ENCODE data around the gene CYB5R3. TPM values are rescaled to one million over a fixed set of nuclear protein-coding genes. Genes with fewer than 3 reads are reported as not detected.
"Not testable (repeated sequence)": the region's sequence is repeated elsewhere in the genome, so short reads cannot be mapped to it uniquely, and the experiment has no call there.

CYB5R3 gene
- total RNA-seq, 1 donor from 2014 or later, result 11.8 TPM

- DNase-seq (ENCODE audit: low spot score in 2 of 2), result no peak
- FAIRE-seq, result no peak
These were observed 71.5 kb downstream of the CYB5R3 start for GRCh38 chr22:42577623-42578240.

DNA sequence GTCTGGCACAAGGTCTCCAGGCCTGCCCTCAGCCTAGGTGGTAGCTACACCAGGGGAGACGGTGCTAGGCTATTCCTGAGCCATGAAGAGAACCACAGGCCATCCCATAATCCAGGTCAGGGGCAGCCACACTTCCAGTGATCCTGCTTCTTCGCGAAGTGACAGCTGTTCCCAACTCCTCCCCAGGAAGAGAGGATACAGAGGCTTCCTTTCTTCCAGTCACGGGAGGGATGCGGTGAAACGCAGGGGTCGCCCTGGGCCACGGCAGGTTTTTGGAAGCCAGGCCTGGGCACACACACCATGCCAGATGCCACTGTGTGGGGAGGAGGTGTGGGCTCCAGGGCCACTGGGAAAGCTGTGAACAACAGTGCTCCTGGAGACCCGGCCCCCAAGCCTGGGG is 72.1 kb downstream of the CYB5R3 start:
- FAIRE-seq; DNase-seq (ENCODE audit: low spot score in 2 of 2): not testable (repeated sequence)

- DNase-seq (ENCODE audit: low spot score in 2 of 2); FAIRE-seq: not testable (repeated sequence)
These were observed 73.1 kb downstream of the CYB5R3 start for GRCh38 chr22:42575996-42576574.

DNA sequence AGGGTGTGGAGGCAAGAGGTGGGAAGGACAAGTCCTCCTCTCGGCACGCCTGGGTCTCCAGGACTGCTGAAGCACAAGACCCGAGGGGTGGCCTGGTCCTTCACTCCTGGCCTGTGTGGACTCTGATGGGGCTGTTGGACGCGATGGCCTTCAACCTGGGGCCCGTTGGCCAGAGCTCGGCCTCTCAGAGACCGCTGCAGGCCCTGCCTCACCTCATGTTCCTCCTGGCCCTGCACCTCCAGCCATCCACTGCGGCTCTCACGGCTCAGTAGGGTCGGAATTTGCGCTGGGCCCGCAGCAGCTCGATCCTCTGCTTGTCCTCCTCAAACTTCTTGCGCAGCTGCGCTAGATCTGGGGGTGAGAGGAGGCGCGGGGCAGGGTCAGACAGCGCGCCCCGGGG is 74.7 kb downstream of the CYB5R3 start:
- not testable (repeated sequence) for DNase-seq (ENCODE audit: low spot score in 2 of 2); FAIRE-seq

GRCh38 chr22:42574046-42574445 is 75.1 kb downstream of the CYB5R3 start:
- not testable (repeated sequence) for DNase-seq (ENCODE audit: low spot score in 2 of 2); FAIRE-seq

DNA sequence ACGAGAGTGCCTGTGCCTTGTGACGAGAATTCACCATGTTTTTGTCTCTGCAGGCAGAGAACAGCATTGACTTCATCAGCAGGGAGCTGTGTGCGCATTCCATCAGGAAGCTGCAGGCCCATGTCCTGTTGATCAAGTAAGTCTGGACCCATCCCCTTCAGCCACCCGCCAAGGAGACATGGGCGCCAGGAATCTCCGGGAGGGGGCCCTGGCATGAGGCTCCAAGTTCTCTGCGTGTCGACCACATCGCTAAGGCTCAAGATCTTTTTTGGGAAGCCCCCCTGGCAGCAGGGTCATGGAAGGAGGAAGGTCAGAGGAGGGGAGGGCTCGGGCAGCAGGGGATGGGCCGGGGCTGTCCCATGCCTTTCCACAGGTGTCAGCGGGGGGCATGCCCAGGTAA is 78.1 kb downstream of the CYB5R3 start:
- FAIRE-seq, result not testable (repeated sequence)

DNA sequence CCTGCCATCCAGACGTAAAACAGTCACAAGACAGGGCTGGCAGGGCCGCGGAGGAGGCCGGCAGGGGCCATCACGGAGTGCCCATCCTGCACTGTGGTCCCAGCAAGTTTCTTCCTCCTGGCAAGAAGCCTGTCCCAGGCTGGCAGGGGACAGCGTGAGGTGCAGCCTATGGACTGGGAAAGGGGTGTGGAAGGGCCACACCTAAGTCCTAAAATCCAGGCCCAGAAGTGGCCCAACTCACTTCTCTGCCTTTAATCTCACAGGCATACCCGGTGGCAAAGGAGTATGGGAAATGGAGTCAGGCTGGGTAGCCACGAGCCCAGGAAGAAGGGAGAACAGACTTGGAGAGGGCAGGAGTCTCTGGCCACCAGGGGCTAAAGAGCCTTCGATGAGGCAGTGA is 78.6 kb downstream of the CYB5R3 start:
- FAIRE-seq; DNase-seq (ENCODE audit: low spot score in 2 of 2): not testable (repeated sequence)

More for the DNA sequence above, 78.1 kb downstream of the CYB5R3 start:
- DNase-seq (ENCODE audit: low spot score in 2 of 2), result not testable (repeated sequence)

DNA sequence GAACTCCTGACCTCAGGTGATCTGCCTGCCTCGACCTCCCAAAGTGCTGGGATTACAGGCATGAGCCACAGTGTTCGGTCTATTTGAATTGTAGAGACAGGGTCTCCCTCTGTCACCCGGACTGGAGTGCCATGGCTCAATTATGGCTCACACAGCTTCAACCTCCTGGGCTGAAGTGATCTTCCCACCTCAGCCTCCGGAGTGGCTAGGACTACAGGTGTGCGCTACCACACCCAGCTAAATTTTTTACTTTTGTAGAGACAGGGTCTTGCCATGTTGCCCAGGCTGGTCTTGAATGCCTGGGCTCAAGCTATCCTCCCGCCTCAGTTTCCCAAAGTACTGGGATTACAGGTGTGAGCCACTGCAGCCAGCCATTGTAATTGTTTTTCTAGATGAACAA is 81.2 kb downstream of the CYB5R3 start:
- DNase-seq (ENCODE audit: low spot score in 2 of 2); FAIRE-seq: not testable (repeated sequence)

Small RNAs within 50 kb of the gene (small RNA-seq; reads per million reads assigned to genes)
- not detected for gene RNU6-513P

Other genes with a start within 250 kb of the CYB5R3 start
- 0.82 TPM for gene NFAM1, start 217.0 kb downstream of the CYB5R3 start, total RNA-seq
- gene RRP7A, start 129.6 kb downstream of the CYB5R3 start, total RNA-seq, result 17.9 TPM
- gene SERHL2, start 95.4 kb downstream of the CYB5R3 start, total RNA-seq, result 4.9 TPM
- gene POLDIP3, start 34.5 kb downstream of the CYB5R3 start, total RNA-seq, result 28.5 TPM
- gene ATP5MGL, start 8.8 kb downstream of the CYB5R3 start, total RNA-seq, result 0.82 TPM
- 0.41 TPM for gene A4GALT, start 71.5 kb upstream of the CYB5R3 start, total RNA-seq
- 84.8 TPM for gene ARFGAP3, start 207.9 kb upstream of the CYB5R3 start, total RNA-seq